Cardiac atrium fibroblast (primary cell): ENCODE measurements around the gene PON1. TPM values are rescaled to one million over a fixed set of nuclear protein-coding genes. Genes with fewer than 3 reads are reported as not detected.

ENCODE experiments used
- total RNA-seq: library from RNA; depleted of rRNA; stranded (reverse); fragments of >200 nt; gene quantifications from 2 replicates; pipeline ENCODE4 v1.2.3, GENCODE V29; 2015

PON1 gene
- not detected in 2 replicates for total RNA-seq

DNA sequence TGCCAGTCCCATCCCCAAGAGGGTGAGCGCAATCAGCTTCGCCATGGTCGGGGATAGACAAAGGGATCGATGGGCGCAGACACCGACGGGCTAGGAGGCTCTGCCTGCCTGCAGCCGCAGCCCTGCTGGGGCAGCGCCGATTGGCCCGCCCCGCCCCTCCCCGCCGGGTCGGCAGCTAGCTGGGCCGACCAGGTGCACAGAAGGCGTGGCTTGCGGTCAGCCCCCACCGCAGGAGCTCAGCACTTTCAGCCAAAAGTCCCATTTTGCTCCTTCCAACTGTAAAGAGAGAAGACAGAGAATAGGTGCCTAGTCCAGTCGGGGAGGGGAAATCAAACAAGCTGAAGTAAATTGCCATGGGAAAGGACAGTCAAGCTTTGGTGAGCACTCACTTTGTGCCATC lies at the start of gene PON1:
Gene PON1 (minus strand): TSS at position 102 of the 400 bp plus-strand sequence. CDS start 57 bp downstream, at position 45.

Other genes with a start within 250 kb of the PON1 start
- not detected in 2 replicates for gene PON3, start 71.8 kb upstream of the PON1 start, total RNA-seq
- gene PON2, start 110.5 kb upstream of the PON1 start, total RNA-seq = 96.8 and 117 TPM in 2 replicates
- gene ASB4, start 161.4 kb upstream of the PON1 start, total RNA-seq = not detected in 2 replicates